Natural killer cell (primary cell): Measurements from ENCODE around the gene FAF1. TPM values are rescaled to one million over a fixed set of nuclear protein-coding genes. Genes with fewer than 3 reads are reported as not detected.

Source experiments
- ATAC-seq, 3 donors: fragments of 150-1000 bp in 2 of 3; fragments of 200-7000 bp in 1 of 3; cut with Tn5 transposase; 1 replicate in 1 of 3; 2 replicates in 2 of 3; pipeline ENCODE4 v1.10.0; 2021; ENCODE audit warnings: mild to moderate bottlenecking in 2 of 3, moderate library complexity in 2 of 3
- DNase-seq, 2 donors: peaks; one replicate each; pipeline versions ENCODE4 v3.0.0 to v3.0.0-alpha.2; 2013 to 2021; ENCODE audit warnings: mixed read lengths in 1 of 2
- H3K27ac ChIP-seq: one replicate; pipeline ENCODE4 v1.5.1; 2013; ENCODE audit warnings: mild to moderate bottlenecking, low read length
- H3K27me3 ChIP-seq: one replicate; pipeline ENCODE4 v1.6.1; 2013; ENCODE audit warnings: low read length; ENCODE audit not compliant: control insufficient read depth, insufficient read depth
- H3K36me3 ChIP-seq: one replicate; pipeline ENCODE4 v1.6.1; 2013; ENCODE audit warnings: low read length; ENCODE audit not compliant: control insufficient read depth, insufficient read depth
- H3K4me1 ChIP-seq: one replicate; pipeline ENCODE4 v1.6.1; 2013; ENCODE audit warnings: low read length; ENCODE audit not compliant: control insufficient read depth, insufficient read depth
- H3K4me3 ChIP-seq: one replicate; pipeline ENCODE4 v1.5.1; 2013; ENCODE audit warnings: low read length
- H3K9me3 ChIP-seq: one replicate; pipeline ENCODE4 v1.6.1; 2013; ENCODE audit warnings: low read length; ENCODE audit not compliant: control insufficient read depth, insufficient read depth
- H3K27ac Mint-ChIP-seq, 2 donors: one replicate each; pipeline ENCODE4 v1.8.0; 2022; ENCODE audit warnings: mild to moderate bottlenecking in 2 of 2, mixed read lengths in 2 of 2, moderate library complexity in 1 of 2
- H3K27me3 Mint-ChIP-seq, 2 donors: one replicate each; pipeline ENCODE4 v1.8.0; 2022; ENCODE audit warnings: low read depth in 2 of 2, mixed read lengths in 2 of 2
- H3K36me3 Mint-ChIP-seq: one replicate; pipeline ENCODE4 v1.8.0; 2022; ENCODE audit warnings: mixed read lengths
- H3K4me1 Mint-ChIP-seq, 2 donors: one replicate each; pipeline ENCODE4 v1.8.0; 2022; ENCODE audit warnings: mixed read lengths in 2 of 2
- H3K4me3 Mint-ChIP-seq: one replicate; pipeline ENCODE4 v1.8.0; 2022; ENCODE audit warnings: mild to moderate bottlenecking, moderate library complexity, mixed read lengths
- H3K9me3 Mint-ChIP-seq, 2 donors: one replicate each; pipeline ENCODE4 v1.8.0; 2022; ENCODE audit warnings: mixed read lengths in 2 of 2
- WGBS: methylation state at CpG from one replicate; pipeline ENCODE4 v1.1.7; 2013; ENCODE audit warnings: missing lambda C conversion rate; ENCODE audit not compliant: insufficient coverage; 5-methylcytosine and 5-hydroxymethylcytosine counted together
- intact Hi-C: fragments of 100-400 bp; cut with micrococcal nuclease; formaldehyde crosslinking; loops from one replicate; pipeline ENCODE4 v1.14.2; 2022
- total RNA-seq, 4 donors: library from RNA; stranded (reverse); fragments of 120-200 nt in 1 of 4; gene quantifications; one replicate each; pipeline versions ENCODE4 v1.2.3 to v1.2.4, GENCODE V29; 2013 to 2022
- TF ChIP-seq, protein P1 (sequence below): fragments of 200-600 bp; IDR thresholded peaks from one replicate; pipeline ENCODE4 v1.8.0; 2022; ENCODE audit warnings: antibody characterized with exemption

FAF1 gene
- total RNA-seq, 3 donors from 2014 or later (not counting 1 experiment from before 2014, with no cell fraction given) = 56.8 to 59.7 (median 57.2) TPM

GRCh38 chr1:50488356-50488755 lies 471.7 kb downstream of the FAF1 start:
- Mint-ChIP-seq H3K27me3 (no peaks in the 10 kb centered on the region), H3K4me3 (no peak overlapping the region), H3K36me3 (peaks cover 32% of the 10 kb centered on the region), H3K9me3 (peaks cover 0 to 4% of the 10 kb centered on the region in 2 donors), H3K27ac (no peak overlapping the region), H3K4me1 (peaks cover 39 to 44% of the 10 kb centered on the region in 2 donors)
- 89% methylated on average over 1 of the region's 3 CpGs for WGBS
- Histone ChIP-seq H3K27me3 (no peaks in the 10 kb centered on the region), H3K4me1 (no peaks in the 10 kb centered on the region), H3K9me3 (no peaks in the 10 kb centered on the region), H3K27ac (no peak overlapping the region), H3K4me3 (no peak overlapping the region), H3K36me3 (peaks cover 13% of the 10 kb centered on the region)
- TF ChIP-seq, protein P1, sequence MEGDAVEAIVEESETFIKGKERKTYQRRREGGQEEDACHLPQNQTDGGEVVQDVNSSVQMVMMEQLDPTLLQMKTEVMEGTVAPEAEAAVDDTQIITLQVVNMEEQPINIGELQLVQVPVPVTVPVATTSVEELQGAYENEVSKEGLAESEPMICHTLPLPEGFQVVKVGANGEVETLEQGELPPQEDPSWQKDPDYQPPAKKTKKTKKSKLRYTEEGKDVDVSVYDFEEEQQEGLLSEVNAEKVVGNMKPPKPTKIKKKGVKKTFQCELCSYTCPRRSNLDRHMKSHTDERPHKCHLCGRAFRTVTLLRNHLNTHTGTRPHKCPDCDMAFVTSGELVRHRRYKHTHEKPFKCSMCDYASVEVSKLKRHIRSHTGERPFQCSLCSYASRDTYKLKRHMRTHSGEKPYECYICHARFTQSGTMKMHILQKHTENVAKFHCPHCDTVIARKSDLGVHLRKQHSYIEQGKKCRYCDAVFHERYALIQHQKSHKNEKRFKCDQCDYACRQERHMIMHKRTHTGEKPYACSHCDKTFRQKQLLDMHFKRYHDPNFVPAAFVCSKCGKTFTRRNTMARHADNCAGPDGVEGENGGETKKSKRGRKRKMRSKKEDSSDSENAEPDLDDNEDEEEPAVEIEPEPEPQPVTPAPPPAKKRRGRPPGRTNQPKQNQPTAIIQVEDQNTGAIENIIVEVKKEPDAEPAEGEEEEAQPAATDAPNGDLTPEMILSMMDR = no peak
- intact Hi-C loops = no loop called here
- ATAC-seq (no peak), DNase-seq (no peak)

DNA sequence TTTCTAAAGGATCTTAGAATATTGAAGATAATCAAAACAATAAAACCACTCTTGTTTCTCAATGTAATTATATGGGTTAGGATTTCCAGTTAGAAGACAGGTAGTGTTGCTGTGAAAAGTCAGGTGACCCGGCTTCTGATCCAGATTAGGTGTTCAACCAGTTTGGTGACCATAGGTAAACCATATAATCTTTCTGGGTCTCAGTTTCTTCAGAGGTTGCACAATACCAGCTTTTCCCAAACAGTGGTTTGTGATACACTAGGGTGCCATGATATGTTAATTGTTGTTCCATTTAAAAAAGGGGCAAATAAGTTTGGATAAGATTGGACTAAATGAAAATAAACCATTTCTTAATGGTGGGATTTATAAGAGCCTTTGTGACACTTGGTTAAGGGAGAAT lies 472.3 kb downstream of the FAF1 start:
- peaks cover 0 to 4% of the 10 kb centered on the region in 2 donors for H3K9me3 Mint-ChIP-seq
- Histone ChIP-seq H3K9me3 (no peaks in the 10 kb centered on the region), H3K27ac (no peak overlapping the region), H3K4me3 (no peak overlapping the region), H3K4me1 (no peaks in the 10 kb centered on the region), H3K27me3 (no peaks in the 10 kb centered on the region), H3K36me3 (peaks cover 13% of the 10 kb centered on the region)
- 92% methylated on average over 1 of the region's 1 CpG for WGBS
- no peak overlapping the region for H3K4me3 Mint-ChIP-seq
- H3K36me3 Mint-ChIP-seq = peaks cover 32% of the 10 kb centered on the region
- no peaks in the 10 kb centered on the region for H3K27me3 Mint-ChIP-seq
- peaks cover 39 to 40% of the 10 kb centered on the region in 2 donors for H3K4me1 Mint-ChIP-seq
- DNase-seq (no peak), ATAC-seq (no peak)
- intact Hi-C loops = no loop called here
- no peak overlapping the region for H3K27ac Mint-ChIP-seq
- TF ChIP-seq, protein P1 = no peak

- Histone ChIP-seq H3K4me1 (no peaks in the 10 kb centered on the region), H3K27me3 (no peaks in the 10 kb centered on the region), H3K27ac (no peak overlapping the region), H3K36me3 (peaks cover 2% of the 10 kb centered on the region), H3K4me3 (no peak overlapping the region), H3K9me3 (no peaks in the 10 kb centered on the region)
- peaks cover 0 to under 1% of the 10 kb centered on the region in 2 donors for H3K9me3 Mint-ChIP-seq
- DNase-seq (no peak), ATAC-seq (no peak)
- H3K4me3 Mint-ChIP-seq = no peak overlapping the region
- peaks cover under 1% of the 10 kb centered on the region for H3K36me3 Mint-ChIP-seq
- intact Hi-C loops = no loop called here
- peaks cover 2 to 7% of the 10 kb centered on the region in 2 donors for H3K4me1 Mint-ChIP-seq
- no peak overlapping the region for H3K27ac Mint-ChIP-seq
- WGBS = 100% methylated on average over 1 of the region's 2 CpGs
- TF ChIP-seq, protein P1 = no peak
- H3K27me3 Mint-ChIP-seq = no peaks in the 10 kb centered on the region
These were observed 478.8 kb downstream of the FAF1 start for GRCh38 chr1:50481142-50481736.

GRCh38 chr1:50476800-50477199 lies 483.3 kb downstream of the FAF1 start:
- intact Hi-C loops = no loop called here
- no peak overlapping the region for H3K27ac Mint-ChIP-seq
- no peak for ATAC-seq
- no peak overlapping the region for H3K27ac ChIP-seq
- TF ChIP-seq, protein P1 = no peak
- no peaks in the 10 kb centered on the region for H3K9me3 ChIP-seq
- H3K27me3 ChIP-seq = no peaks in the 10 kb centered on the region
- H3K36me3 Mint-ChIP-seq = no peaks in the 10 kb centered on the region
- H3K4me3 Mint-ChIP-seq = no peak overlapping the region
- H3K4me1 ChIP-seq = no peaks in the 10 kb centered on the region
- H3K27me3 Mint-ChIP-seq = no peaks in the 10 kb centered on the region
- peaks cover 13% of the 10 kb centered on the region for H3K36me3 ChIP-seq
- H3K4me1 Mint-ChIP-seq = no peaks in the 10 kb centered on the region
- no CpG with 5 or more reads among the region's 1 CpG for WGBS
- no peaks in the 10 kb centered on the region for H3K9me3 Mint-ChIP-seq
- DNase-seq = no peak
- no peak overlapping the region for H3K4me3 ChIP-seq
